WTC11 (cell line): ENCODE results near the gene NELL2. TPM values are rescaled to one million over a fixed set of nuclear protein-coding genes. Genes with fewer than 3 reads are reported as not detected.
A peak's percentile ranks its signal among the peaks of the same experiment; 100 is the strongest.
"Not testable (repeated sequence)": the region's sequence is repeated elsewhere in the genome, so short reads cannot be mapped to it uniquely, and the experiment has no call there.

Experiments used
- ATAC-seq: fragments of 200-7000 bp; cut with Tn5 transposase; 2 replicates; pipeline ENCODE4 v1.10.0; 2021; ENCODE audit warnings: mild to moderate bottlenecking, moderate library complexity
- CTCF ChIA-PET: fragments of 300-600 bp; sonication (Branson Sonifier 250); formaldehyde crosslinking; loops from one replicate; lab custom pipeline; 2021; ENCODE audit warnings: antibody characterized with exemption; lab: Charles Lee
- POLR2A ChIA-PET: fragments of 350-600 bp; sonication (Branson Sonifier 250); formaldehyde crosslinking; loops from one replicate; lab custom pipeline; 2021; ENCODE audit warnings: antibody characterized with exemption; lab: Charles Lee
- DNase-seq: peaks from one replicate; pipeline ENCODE4 v3.0.0; 2021; ENCODE audit warnings: low spot score
- H3K27ac Mint-ChIP-seq: 2 replicates; pipeline ENCODE4 v1.8.0; 2021; ENCODE audit warnings: mixed read lengths
- H3K27me3 Mint-ChIP-seq: 2 replicates; pipeline ENCODE4 v1.8.0; 2021; ENCODE audit warnings: low read depth, mild to moderate bottlenecking, moderate library complexity, mixed read lengths
- H3K36me3 Mint-ChIP-seq: 2 replicates; pipeline ENCODE4 v1.8.0; 2021; ENCODE audit warnings: mixed read lengths
- H3K4me1 Mint-ChIP-seq: 2 replicates; pipeline ENCODE4 v1.8.0; 2022; ENCODE audit warnings: mixed read lengths
- H3K4me3 Mint-ChIP-seq: 2 replicates; pipeline ENCODE4 v1.8.0; 2021; ENCODE audit warnings: mild to moderate bottlenecking, moderate library complexity, mixed read lengths
- H3K9me3 Mint-ChIP-seq: 2 replicates; pipeline ENCODE4 v1.8.0; 2021; ENCODE audit warnings: mixed read lengths
- AR ChIP-seq: fragments of 250-450 bp; sonication (Bioruptor Pico); IDR thresholded peaks from 2 replicates; pipeline ENCODE4 v1.9.0; 2021; ENCODE audit warnings: mild to moderate bottlenecking
- ATF3 ChIP-seq: sonication (generic); formaldehyde crosslinking; conservative IDR thresholded peaks from 2 replicates; pipeline ENCODE4 v1.8.1; 2022; ENCODE audit warnings: mild to moderate bottlenecking, missing genetic modification reagents
- CREB1 ChIP-seq: sonication (generic); formaldehyde crosslinking; IDR thresholded peaks from 2 replicates; pipeline ENCODE4 v1.8.0; 2023; ENCODE audit warnings: mild to moderate bottlenecking, missing genetic modification reagents
- E2F1 ChIP-seq: sonication (generic); formaldehyde crosslinking; IDR thresholded peaks from 2 replicates; pipeline ENCODE4 v1.8.0; 2022; ENCODE audit warnings: mild to moderate bottlenecking, missing genetic modification reagents
- E2F5 ChIP-seq: sonication (generic); formaldehyde crosslinking; IDR thresholded peaks from 2 replicates; pipeline ENCODE4 v1.8.1; 2022; ENCODE audit warnings: mild to moderate bottlenecking, moderate library complexity, missing genetic modification reagents
- EMX1 ChIP-seq: fragments of 250-450 bp; sonication (Bioruptor Pico); IDR thresholded peaks from 2 replicates; pipeline ENCODE4 v1.8.0; 2021; ENCODE audit warnings: mild to moderate bottlenecking
- HMGA2 ChIP-seq: fragments of 250-450 bp; sonication (Bioruptor Pico); IDR thresholded peaks from 2 replicates; pipeline ENCODE4 v1.4.0; 2021; ENCODE audit warnings: mild to moderate bottlenecking, moderate library complexity
- KAT7 ChIP-seq: sonication (generic); formaldehyde crosslinking; IDR thresholded peaks from 2 replicates; pipeline ENCODE4 v1.8.1; 2023; ENCODE audit warnings: missing genetic modification reagents, mild to moderate bottlenecking, borderline replicate concordance
- MYBL2 ChIP-seq: sonication (generic); formaldehyde crosslinking; IDR thresholded peaks from 2 replicates; pipeline ENCODE4 v1.8.1; 2023; ENCODE audit warnings: mild to moderate bottlenecking, moderate library complexity, missing genetic modification reagents
- NFE2L1 ChIP-seq: sonication (generic); formaldehyde crosslinking; IDR thresholded peaks from 2 replicates; pipeline ENCODE4 v1.8.1; 2023; ENCODE audit warnings: missing genetic modification reagents
- NR2C2 ChIP-seq: sonication (generic); formaldehyde crosslinking; IDR thresholded peaks from 2 replicates; pipeline ENCODE4 v1.8.0; 2022; ENCODE audit warnings: mild to moderate bottlenecking, missing genetic modification reagents
- SMAD3 ChIP-seq: sonication (generic); formaldehyde crosslinking; IDR thresholded peaks from 2 replicates; pipeline ENCODE4 v1.8.0; 2022; ENCODE audit warnings: missing genetic modification reagents, mild to moderate bottlenecking, borderline replicate concordance
- TP53 ChIP-seq: sonication (generic); formaldehyde crosslinking; IDR thresholded peaks from 2 replicates; pipeline ENCODE4 v1.8.1; 2023; ENCODE audit warnings: mild to moderate bottlenecking, missing genetic modification reagents
- ZMAT4 ChIP-seq: fragments of 250-450 bp; sonication (Bioruptor Pico); IDR thresholded peaks from 2 replicates; pipeline ENCODE4 v1.9.0; 2021; ENCODE audit warnings: mild to moderate bottlenecking
- ZNF232 ChIP-seq: sonication (generic); formaldehyde crosslinking; IDR thresholded peaks from 2 replicates; pipeline ENCODE4 v1.8.0; 2022; ENCODE audit warnings: mild to moderate bottlenecking, missing genetic modification reagents
- ZNF671 ChIP-seq: fragments of 250-450 bp; sonication (Bioruptor Pico); IDR thresholded peaks from 2 replicates; pipeline ENCODE4 v1.8.0; 2021; ENCODE audit warnings: mild to moderate bottlenecking
- total RNA-seq: library from RNA; stranded (reverse); gene quantifications from 3 replicates; pipeline ENCODE4 v1.2.3, GENCODE V29; 2021

The NELL2 gene
- total RNA-seq, 1 experiment from 2014 or later = 37.4 TPM

- Mint-ChIP-seq H3K9me3 (peaks cover 4% of the 10 kb centered on the region; the same call in 1 of the 2 replicates), H3K27me3 (no peaks in the 10 kb centered on the region), H3K4me1 (peaks cover 11% of the 10 kb centered on the region), H3K36me3 (no peaks in the 10 kb centered on the region)
- CTCF ChIA-PET = no interaction called here
- no peak for ATAC-seq
- TF ChIP-seq CREB1 (CRISPR knock-in tag) (no peak), KAT7 (CRISPR knock-in tag) (no peak), TP53 (CRISPR knock-in tag) (no peak), MYBL2 (no peak), SMAD3 (CRISPR knock-in tag) (no peak), NFE2L1 (CRISPR knock-in tag) (no peak), AR (CRISPR knock-in tag) (no peak), ZNF671 (CRISPR knock-in tag) (no peak), ATF3 (CRISPR knock-in tag) (no peak), E2F1 (no peak), NR2C2 (CRISPR knock-in tag) (no peak)
- TF ChIP-seq, all 79 proteins: peak for 0
- DNase-seq = no peak
- POLR2A ChIA-PET = no interaction called here
- Mint-ChIP-seq H3K4me3 (no peak overlapping the region), H3K27ac (no peak overlapping the region)
These were observed 38.9 kb downstream of the NELL2 start for GRCh38 chr12:44837114-44837755.

GRCh38 chr12:44835641-44836379, 40.3 kb downstream of the NELL2 start:
- no peak overlapping the region for H3K4me3 Mint-ChIP-seq
- TF ChIP-seq HMGA2 (no peak), ZNF232 (CRISPR knock-in tag) (no peak), ZMAT4 (CRISPR knock-in tag) (no peak), E2F5 (no peak), EMX1 (CRISPR knock-in tag) (no peak), SMAD3 (CRISPR knock-in tag) (no peak)
- ChIA-PET CTCF (no interaction called here), POLR2A (no interaction called here)
- H3K27me3 Mint-ChIP-seq = no peaks in the 10 kb centered on the region
- peaks cover 15% of the 10 kb centered on the region for H3K4me1 Mint-ChIP-seq
- DNase-seq (no peak), ATAC-seq (no peak)
- H3K9me3 Mint-ChIP-seq = no peaks in the 10 kb centered on the region
- 0 out of 2 replicates have a peak overlapping the region, but pooled peaks have one; percentile 24 for H3K27ac Mint-ChIP-seq
- H3K36me3 Mint-ChIP-seq = no peaks in the 10 kb centered on the region

GRCh38 chr12:44834996-44835395, 41.1 kb downstream of the NELL2 start:
- H3K27me3 Mint-ChIP-seq, DNase-seq, H3K4me3 Mint-ChIP-seq, H3K27ac Mint-ChIP-seq, H3K36me3 Mint-ChIP-seq, CTCF ChIA-PET, POLR2A ChIA-PET, H3K9me3 Mint-ChIP-seq, ATAC-seq: not testable (repeated sequence)
- H3K4me1 Mint-ChIP-seq = peaks cover 15% of the 10 kb centered on the region
